ENCODE measurements around the gene BCAN.

Gene BCAN

GRCh38 chr1:156663178-156663577, 21.3 kb downstream of the BCAN start:
- no peak for DNase-seq

- DNase-seq: no peak
Measured at GRCh38 chr1:156664046-156664766, 22.3 kb downstream of the BCAN start.

GRCh38 chr1:156664767-156665411, 23.0 kb downstream of the BCAN start:
- no peak for DNase-seq

DNA sequence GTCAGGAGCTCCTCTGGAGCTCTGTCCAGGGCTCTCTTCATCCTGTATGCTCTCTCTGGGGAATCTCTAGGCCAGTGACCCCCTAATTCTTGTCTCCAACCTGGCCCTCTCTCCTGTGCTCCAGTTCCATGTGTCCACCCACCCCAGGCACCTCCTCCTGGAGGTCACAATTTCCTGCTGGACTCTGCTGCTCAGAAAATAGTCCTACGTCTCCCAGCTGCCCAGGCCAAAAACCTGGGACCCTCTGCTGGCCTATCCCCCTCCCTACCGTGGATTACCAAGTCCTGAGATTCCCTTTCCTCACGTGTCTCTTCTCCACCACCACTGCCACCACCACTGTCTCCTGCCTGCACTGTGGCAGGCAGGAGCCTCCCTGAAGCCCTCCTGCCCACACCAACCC, 23.6 kb downstream of the BCAN start:
- DNase-seq: no peak

GRCh38 chr1:156666862-156667609, 25.1 kb downstream of the BCAN start:
- no peak for DNase-seq

DNA sequence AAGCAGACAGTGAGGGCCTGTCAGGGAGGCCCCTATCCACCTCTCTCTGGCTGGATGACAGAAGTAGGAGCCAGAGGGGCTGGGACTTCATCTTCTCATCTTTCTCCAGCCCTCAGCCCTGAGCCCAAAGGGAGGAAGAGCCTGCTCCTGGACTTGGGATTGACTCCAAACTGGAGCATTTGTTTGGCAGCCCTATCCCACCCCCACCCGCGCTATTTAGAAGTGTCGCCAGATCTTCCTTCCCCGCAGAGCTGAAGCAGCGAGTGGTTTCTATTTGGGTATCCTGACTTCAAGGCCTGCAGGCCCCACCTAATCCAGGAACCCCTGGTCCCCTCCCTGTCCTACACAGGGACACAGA, 25.7 kb downstream of the BCAN start:
- DNase-seq: no peak

GRCh38 chr1:156667968-156668709, 26.2 kb downstream of the BCAN start:
- DNase-seq: no peak

- no peak for DNase-seq
Measured at GRCh38 chr1:156668801-156669637, 27.1 kb downstream of the BCAN start.

DNA sequence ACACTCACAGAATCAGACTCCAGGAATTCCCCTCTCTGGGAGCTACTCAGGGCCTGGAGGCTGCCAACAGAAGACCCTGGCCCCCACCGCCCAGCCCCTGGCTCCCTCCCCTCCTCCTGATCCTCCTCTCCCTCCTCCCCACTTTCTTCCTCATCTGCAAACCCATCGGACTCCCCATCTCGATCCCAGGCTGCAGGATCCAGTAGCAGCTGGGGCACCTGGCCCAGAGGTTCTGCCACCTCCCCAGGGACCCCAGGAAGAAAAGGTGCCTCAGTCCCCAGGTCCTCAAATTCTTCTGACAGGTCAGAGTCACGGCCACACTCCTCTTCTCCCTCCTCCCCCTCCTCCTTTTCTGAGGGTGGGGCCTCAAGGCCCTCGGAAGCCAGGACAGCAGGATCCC, 27.9 kb downstream of the BCAN start:
- no peak for DNase-seq

- no peak for DNase-seq
Measured at GRCh38 chr1:156670359-156670758, 28.4 kb downstream of the BCAN start.

GRCh38 chr1:156670791-156671190, 28.9 kb downstream of the BCAN start:
- DNase-seq: no peak

- no peak for DNase-seq
Measured at GRCh38 chr1:156671804-156672203, 29.9 kb downstream of the BCAN start.

GRCh38 chr1:156673387-156674121, 31.6 kb downstream of the BCAN start:
- no peak for DNase-seq

DNA sequence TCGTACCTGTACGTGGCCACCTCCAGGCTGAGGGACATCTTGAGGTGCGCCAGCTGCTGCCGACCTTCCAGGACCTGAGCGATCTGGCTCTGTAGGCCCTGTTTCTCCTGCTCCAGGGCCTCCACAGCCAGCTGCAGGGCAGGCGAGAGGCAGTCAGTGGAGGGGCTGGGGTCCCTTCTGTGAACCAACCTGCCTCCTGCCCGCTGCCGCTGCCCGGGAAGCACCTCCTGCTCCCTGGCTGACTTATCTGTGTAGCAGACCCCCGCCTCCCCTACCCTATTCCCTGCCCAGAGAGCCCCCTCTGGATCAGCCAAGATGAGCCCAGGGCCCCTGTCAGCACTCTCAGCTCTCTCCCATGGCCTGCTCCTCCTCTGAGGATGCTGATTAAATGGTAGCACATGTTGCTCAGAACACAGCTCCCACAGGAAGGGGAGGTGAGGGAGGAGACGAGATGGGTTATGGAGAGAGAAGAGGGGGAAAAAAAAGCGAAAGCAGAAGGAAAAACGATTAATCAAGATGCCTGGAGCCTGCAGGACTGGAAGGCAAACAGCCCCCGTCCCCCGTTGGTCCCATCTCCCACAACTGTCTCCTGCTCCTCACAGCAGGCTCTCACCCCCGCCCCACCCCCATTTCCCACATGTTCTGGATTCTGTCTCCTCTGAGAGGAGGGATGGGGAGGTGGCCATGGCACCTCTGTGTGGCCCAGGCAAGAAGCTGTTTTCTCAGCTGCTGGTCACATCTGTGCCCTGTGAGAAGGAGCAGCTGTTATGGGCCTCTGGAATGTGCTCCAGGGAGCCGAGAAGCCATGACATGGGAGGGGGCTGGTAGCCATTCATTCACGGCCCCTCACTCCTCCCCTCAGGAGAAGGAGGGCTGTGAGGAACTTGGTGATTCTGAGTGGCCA, 33.5 kb downstream of the BCAN start:
- DNase-seq: no peak

DNA sequence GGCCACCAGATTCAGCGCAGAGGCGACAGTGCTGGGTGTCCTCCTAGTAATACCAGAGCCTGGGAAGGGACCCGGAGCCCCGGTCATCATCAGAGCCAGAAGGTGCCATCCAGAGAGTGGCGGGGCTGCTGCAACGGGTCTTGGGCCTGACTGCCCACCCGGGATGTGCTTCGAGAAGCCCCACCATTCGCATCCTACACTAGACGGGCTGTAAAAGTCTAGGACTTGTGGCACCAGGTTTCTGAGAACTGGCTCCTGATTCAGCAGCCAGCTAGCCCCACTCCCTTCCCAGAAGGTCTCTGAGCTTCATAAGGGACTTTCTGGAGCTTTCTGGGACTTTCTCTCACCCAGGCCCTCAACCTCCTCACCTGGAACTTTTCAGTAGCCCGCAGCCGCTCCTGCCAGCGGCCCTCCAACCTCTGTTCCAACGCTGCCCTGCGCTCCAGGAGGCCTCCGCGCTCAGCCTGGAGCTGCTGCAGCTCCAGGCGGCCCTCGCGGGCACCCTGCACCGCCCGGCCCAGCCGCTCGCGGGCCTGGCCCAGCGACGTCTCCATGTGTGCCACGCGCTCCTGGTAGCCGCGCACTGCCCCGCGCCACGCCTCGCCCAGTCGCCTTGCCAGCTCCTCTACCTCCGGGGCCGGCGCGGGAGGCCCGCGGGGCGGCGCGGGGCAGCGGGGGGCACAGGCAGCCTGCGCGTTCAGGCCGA, 34.4 kb downstream of the BCAN start:
- DNase-seq: no peak

DNA sequence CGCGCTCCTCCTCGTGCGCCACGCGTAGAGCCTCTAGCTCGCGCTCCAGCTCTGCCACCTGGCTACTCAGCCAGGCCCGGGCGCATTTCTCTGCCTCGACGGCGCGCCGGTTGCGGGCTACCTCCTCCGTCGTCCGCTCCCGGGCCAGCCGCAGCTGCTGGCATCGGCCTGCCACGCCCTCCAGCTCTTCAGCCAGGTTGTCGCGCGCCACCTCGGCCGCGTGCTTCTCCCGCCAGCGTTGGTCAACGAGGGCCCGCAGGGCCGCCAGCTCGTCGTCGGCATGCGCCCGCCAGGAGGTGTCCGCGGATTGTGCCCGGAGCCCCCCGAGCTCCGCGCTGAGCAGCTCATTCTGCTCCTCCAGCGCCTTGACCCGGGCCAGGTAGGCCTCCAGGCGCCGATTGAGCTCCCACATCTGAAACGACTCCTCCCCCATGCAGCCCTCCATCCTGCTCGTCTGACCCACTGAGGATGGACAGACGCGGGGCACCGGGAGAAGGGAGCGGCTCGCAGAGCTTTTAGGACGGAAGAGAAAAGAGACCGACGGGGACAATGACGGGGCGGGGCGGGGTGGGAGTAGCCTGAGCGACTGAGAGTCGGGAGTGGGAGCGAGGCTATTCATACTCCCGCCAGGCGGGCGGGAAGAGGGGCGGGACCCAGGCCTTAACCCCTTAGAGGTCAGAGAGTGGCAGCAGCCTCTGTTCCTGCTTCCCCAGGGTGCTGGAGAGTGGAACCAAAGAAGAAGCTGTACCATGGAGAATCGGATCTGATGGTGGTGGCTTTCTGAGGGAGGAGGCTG, 35.1 kb downstream of the BCAN start, which contains the start of gene NES:
Gene NES, minus strand, starts transcription at position 588 of the 796 bp plus-strand sequence. Its CDS starts 143 bp downstream, at position 445.
- no peak for DNase-seq

- DNase-seq: no peak
Measured at GRCh38 chr1:156677616-156678596, 36.0 kb downstream of the BCAN start.

GRCh38 chr1:156680056-156680455, 38.1 kb downstream of the BCAN start:
- no peak for DNase-seq

Data from SIG-M5 (cell line).